Coronary artery (tissue), 2 donors: ENCODE results near the gene CSTA.
A peak's percentile ranks its signal among the peaks of the same experiment; 100 is the strongest.

Experiments used
- DNase-seq: peaks from one replicate; pipeline ENCODE4 v3.0.0-alpha.2; 2017; ENCODE audit warnings: low spot score
- H3K27ac ChIP-seq, 2 donors: fragments of 200-600 bp; sonication (generic); one replicate each; pipeline ENCODE4 v1.5.1; 2016 to 2019
- H3K4me3 ChIP-seq: fragments of 200-600 bp; sonication (generic); 2 replicates; pipeline ENCODE4 v1.5.1; 2016; ENCODE audit warnings: mild to moderate bottlenecking, moderate library complexity
- TF ChIP-seq, protein P1 (sequence below): fragments of 200-600 bp; sonication (generic); IDR thresholded peaks from one replicate; pipeline ENCODE4 v1.5.1; 2019; ENCODE audit warnings: antibody characterized with exemption

Gene CSTA

GRCh38 chr3:122374034-122374433 lies 49.0 kb downstream of the CSTA start:
- H3K4me3 ChIP-seq, result no peak overlapping the region
- no peak overlapping the region for H3K27ac ChIP-seq
- DNase-seq, result no peak
- TF ChIP-seq, protein P1, sequence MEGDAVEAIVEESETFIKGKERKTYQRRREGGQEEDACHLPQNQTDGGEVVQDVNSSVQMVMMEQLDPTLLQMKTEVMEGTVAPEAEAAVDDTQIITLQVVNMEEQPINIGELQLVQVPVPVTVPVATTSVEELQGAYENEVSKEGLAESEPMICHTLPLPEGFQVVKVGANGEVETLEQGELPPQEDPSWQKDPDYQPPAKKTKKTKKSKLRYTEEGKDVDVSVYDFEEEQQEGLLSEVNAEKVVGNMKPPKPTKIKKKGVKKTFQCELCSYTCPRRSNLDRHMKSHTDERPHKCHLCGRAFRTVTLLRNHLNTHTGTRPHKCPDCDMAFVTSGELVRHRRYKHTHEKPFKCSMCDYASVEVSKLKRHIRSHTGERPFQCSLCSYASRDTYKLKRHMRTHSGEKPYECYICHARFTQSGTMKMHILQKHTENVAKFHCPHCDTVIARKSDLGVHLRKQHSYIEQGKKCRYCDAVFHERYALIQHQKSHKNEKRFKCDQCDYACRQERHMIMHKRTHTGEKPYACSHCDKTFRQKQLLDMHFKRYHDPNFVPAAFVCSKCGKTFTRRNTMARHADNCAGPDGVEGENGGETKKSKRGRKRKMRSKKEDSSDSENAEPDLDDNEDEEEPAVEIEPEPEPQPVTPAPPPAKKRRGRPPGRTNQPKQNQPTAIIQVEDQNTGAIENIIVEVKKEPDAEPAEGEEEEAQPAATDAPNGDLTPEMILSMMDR, result no peak

- TF ChIP-seq, protein P1, result no peak
- H3K4me3 ChIP-seq, result no peak overlapping the region
- DNase-seq, result no peak
- no peak overlapping the region for H3K27ac ChIP-seq
Observed at GRCh38 chr3:122377975-122378374, 52.9 kb downstream of the CSTA start.

DNA sequence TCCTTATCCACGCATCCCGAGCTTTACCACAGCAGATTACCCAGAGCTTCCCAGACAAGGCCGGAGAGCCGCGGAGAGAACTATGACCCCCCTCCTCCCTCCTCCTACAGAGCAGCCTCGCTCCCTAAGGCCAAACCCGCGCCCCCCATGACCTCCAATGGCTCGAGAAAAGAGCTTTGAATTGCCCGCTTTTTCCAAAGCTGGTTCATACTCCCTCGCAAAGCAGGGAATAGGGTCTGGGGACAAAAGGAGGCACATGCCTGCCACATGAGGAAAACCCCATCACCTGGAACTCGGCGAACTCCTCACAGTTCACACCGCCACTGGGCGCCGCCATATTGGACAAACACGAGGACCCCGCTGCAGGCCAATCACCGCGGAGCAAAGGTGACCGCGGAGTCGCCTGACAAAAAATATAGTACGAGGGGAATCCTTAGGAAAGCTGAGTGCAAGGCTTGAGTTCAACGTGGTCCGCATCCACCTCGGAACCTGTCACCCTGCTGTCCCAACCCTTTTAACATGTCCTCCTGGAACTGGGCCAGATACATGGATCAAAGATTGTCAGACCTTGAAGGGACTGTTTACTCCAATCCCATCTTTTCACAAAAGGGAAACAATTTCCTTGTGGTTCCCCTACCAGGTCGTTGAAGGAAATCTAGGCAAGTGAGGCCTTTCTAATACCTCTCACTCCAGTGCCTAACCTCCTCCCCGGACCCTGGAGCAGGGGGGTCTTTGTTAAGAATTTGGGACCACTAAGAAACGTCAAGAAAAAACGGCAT lies 58.0 kb downstream of the CSTA start, which contains the start of gene MIX23:
MIX23 (minus strand) TSS at position 344 of the 779 bp plus-strand sequence; CDS start at position 337, 7 bp downstream.
- TF ChIP-seq, protein P1, result peak; percentile 6

GRCh38 chr3:122383771-122384697 lies 59.0 kb downstream of the CSTA start, which contains the start of gene FAM162A:
Gene FAM162A (plus strand): TSS chr3:122384182. CDS start chr3:122384266, 84 bp downstream.
- Histone ChIP-seq H3K27ac (peak within 1 kb of the TSS; percentile 68 to 93), H3K4me3 (peak within 1 kb of the TSS; percentile 87)
- peak; percentile 94 for DNase-seq
- TF ChIP-seq, protein P1, result peak; percentile 7

More for the DNA sequence above, 58.0 kb downstream of the CSTA start, which contains the start of gene MIX23:
- peak within 1 kb of the TSS; percentile 68 to 93 for H3K27ac ChIP-seq
- peak within 1 kb of the TSS; percentile 87 for H3K4me3 ChIP-seq
- DNase-seq, result peak; percentile 87

DNA sequence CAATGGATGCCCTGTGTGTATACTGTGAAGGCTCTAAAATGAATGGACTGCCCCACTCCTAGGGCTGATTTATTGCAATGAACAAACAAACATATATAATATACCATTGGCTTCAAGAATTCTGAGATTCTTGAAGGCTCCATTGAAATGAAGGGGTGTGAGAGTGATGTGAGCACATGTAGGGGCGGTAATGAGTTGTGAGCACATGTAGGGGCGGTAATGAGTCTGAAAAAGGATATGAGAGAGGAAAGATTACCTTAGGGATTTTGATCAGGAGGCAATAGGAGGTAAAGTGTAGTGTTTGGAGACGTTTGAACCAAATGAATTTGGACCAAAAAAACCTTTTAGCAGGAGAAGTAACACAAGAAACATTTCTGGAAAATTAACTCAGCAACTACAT lies 62.7 kb downstream of the CSTA start:
- TF ChIP-seq, protein P1, result no peak
- no peak for DNase-seq
- Histone ChIP-seq H3K4me3 (no peak overlapping the region), H3K27ac (no peak overlapping the region)

DNA sequence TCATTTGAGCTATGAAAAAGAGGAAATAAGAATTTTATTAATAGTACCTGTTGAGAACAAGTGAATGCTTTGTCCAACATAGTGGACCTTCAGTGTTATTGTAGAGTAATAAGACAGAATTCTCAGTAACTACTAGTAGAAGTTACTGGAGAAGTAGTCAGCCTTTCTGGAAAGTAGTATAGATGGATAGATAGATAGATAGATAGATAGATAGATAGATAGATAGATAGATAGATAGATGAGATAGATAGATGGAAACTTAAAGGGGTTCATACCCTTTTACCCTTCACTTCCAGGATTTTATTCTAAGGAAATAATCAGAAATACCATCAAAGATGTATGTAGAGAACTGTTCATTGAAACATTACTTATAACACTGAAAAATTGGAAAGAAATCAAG lies 64.1 kb downstream of the CSTA start:
- Histone ChIP-seq H3K27ac (no peak overlapping the region), H3K4me3 (no peak overlapping the region)
- TF ChIP-seq, protein P1, result no peak
- no peak for DNase-seq
